RWPE1 (cell line): Measurements from ENCODE around the gene LARGE1.
"Not testable (repeated sequence)": the region's sequence is repeated elsewhere in the genome, so short reads cannot be mapped to it uniquely, and the experiment has no call there.

Experiments
- CTCF ChIA-PET: fragments of 350-600 bp; sonication (Branson Sonifier 250); formaldehyde crosslinking; extraction: SDS; loops from one replicate; lab custom pipeline; 2021; lab: Yijun Ruan, JAX
- POLR2A ChIA-PET: fragments of 400-600 bp; formaldehyde crosslinking; extraction: SDS; loops from one replicate; lab custom pipeline; 2020; ENCODE audit warnings: antibody characterized with exemption; ENCODE audit not compliant: low non-redundant PET; lab: Yijun Ruan, JAX
- DNase-seq: peaks from one replicate; pipeline ENCODE4 v3.0.0; 2012; ENCODE audit warnings: low spot score
- H3K27ac ChIP-seq: fragments of 450-650 bp; 2 replicates; pipeline ENCODE4 v1.5.1; 2017
- CTCF ChIP-seq: fragments of 450-650 bp; conservative IDR thresholded peaks from 2 replicates; pipeline ENCODE4 v1.5.1; 2017; ENCODE audit warnings: low read depth, mild to moderate bottlenecking

The LARGE1 gene

GRCh38 chr22:33575041-33575440 is 345.2 kb downstream of the LARGE1 start:
- no peak for TF ChIP-seq CTCF
- no peak for DNase-seq
- ChIA-PET POLR2A (no interaction called here), CTCF (no interaction called here)
- no peak overlapping the region for H3K27ac ChIP-seq

GRCh38 chr22:33573479-33573878 is 346.8 kb downstream of the LARGE1 start:
- CTCF ChIA-PET: interaction anchor here (0.6 kb wide), 1 partner anchor 353 kb away, joined by 3 read pairs; no protein-coding TSS in a partner anchor

GRCh38 chr22:33572086-33572485 is 348.2 kb downstream of the LARGE1 start:
- POLR2A ChIA-PET: no interaction called here
- no peak overlapping the region for H3K27ac ChIP-seq
- DNase-seq: no peak
- TF ChIP-seq CTCF: no peak
- CTCF ChIA-PET: no interaction called here

More at GRCh38 chr22:33573479-33573878, 346.8 kb downstream of the LARGE1 start:
- no peak for TF ChIP-seq CTCF
- H3K27ac ChIP-seq: no peak overlapping the region
- POLR2A ChIA-PET: no interaction called here
- DNase-seq: no peak

GRCh38 chr22:33570110-33570509 is 350.2 kb downstream of the LARGE1 start:
- no peak overlapping the region for H3K27ac ChIP-seq
- DNase-seq: no peak
- ChIA-PET CTCF (no interaction called here), POLR2A (no interaction called here)
- no peak for TF ChIP-seq CTCF

GRCh38 chr22:33569559-33569958 is 350.7 kb downstream of the LARGE1 start:
- no peak for DNase-seq
- ChIA-PET CTCF (interaction anchor here (0.9 kb wide), 1 partner anchor 817 kb away, joined by 3 read pairs; no protein-coding TSS in a partner anchor), POLR2A (no interaction called here)
- no peak for TF ChIP-seq CTCF
- no peak overlapping the region for H3K27ac ChIP-seq

- TF ChIP-seq CTCF: no peak
- ChIA-PET POLR2A (no interaction called here), CTCF (interaction anchor here (0.9 kb wide), 1 partner anchor 817 kb away, joined by 3 read pairs; no protein-coding TSS in a partner anchor)
- H3K27ac ChIP-seq: no peak overlapping the region
- DNase-seq: no peak
These were observed 351.3 kb downstream of the LARGE1 start for GRCh38 chr22:33569018-33569417.

GRCh38 chr22:33566495-33566894 is 353.8 kb downstream of the LARGE1 start:
- CTCF ChIA-PET: interaction anchor here (0.6 kb wide), 1 partner anchor 907 kb away, joined by 4 read pairs; no protein-coding TSS in a partner anchor
- POLR2A ChIA-PET: not testable (repeated sequence)

More at GRCh38 chr22:33566495-33566894, 353.8 kb downstream of the LARGE1 start:
- H3K27ac ChIP-seq, DNase-seq: not testable (repeated sequence)
